Central memory CD4-positive, alpha-beta T cell (primary cell): ENCODE results near the gene PTPRJ.

Experiments
- DNase-seq: peaks from one replicate; pipeline ENCODE4 v3.0.0; 2022

Gene PTPRJ

DNA sequence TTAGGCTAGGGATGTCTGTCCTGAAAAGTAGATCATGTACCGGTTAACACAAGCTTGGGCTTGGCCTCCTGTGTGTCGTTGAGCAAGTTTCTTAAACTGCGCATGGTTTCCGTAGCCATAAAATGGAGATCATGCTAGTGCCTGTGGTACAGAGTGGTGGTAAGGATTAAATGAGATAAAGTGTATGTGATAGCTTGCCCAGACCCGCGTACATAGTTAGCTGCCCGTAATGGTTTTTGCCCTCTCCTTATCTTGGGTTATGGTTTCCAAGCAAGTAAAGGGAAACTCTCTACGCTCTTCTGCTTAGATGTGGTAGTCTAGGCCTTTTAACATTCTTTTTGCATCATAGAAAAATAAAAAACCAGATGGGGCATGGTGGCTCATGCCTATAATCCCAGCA is 11.0 kb upstream of the PTPRJ start:
- DNase-seq: no peak

- no peak for DNase-seq
Observed at GRCh38 chr11:47971501-47971900, 8.9 kb upstream of the PTPRJ start.

DNA sequence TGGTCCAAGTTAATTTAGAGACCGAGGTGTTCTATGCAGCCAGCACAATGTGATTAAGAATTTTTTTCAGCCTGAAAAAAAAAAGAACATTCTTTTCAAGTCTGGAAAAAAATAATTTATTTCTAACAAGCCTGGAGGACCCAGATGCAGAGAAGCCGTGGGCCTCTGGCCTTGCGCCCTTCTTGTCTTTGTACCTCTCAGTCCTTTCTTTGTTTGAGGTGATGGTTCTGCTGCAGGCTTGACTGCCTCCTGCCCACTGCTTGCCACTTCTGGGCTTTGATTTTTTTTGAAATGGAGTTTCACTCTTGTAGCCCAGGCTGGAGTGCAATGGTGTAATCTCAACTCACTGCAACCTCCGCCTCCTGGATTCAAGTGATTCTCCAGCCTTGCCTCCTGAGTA is 7.2 kb upstream of the PTPRJ start:
- DNase-seq: no peak

DNA sequence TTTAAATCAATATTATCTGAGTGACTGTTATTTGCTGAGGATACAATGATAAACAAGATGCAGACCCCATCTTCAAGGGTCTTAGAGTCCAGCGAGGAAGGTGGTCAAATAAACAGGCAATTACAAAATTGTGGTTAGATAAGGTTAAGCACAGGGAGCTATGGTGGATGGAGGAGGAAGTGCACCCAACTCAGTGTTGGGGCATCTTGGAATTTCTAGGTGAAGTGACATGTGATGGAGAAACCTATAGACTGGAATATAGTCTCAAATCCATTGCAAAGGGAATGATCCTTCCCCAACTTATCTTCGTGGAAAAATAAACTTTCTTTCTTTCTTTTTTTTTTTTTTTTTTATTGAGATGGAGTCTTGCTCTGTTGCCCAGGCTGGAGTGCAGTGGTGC is 3.4 kb upstream of the PTPRJ start:
- no peak for DNase-seq

GRCh38 chr11:47977623-47978022 is 2.7 kb upstream of the PTPRJ start:
- no peak for DNase-seq

DNA sequence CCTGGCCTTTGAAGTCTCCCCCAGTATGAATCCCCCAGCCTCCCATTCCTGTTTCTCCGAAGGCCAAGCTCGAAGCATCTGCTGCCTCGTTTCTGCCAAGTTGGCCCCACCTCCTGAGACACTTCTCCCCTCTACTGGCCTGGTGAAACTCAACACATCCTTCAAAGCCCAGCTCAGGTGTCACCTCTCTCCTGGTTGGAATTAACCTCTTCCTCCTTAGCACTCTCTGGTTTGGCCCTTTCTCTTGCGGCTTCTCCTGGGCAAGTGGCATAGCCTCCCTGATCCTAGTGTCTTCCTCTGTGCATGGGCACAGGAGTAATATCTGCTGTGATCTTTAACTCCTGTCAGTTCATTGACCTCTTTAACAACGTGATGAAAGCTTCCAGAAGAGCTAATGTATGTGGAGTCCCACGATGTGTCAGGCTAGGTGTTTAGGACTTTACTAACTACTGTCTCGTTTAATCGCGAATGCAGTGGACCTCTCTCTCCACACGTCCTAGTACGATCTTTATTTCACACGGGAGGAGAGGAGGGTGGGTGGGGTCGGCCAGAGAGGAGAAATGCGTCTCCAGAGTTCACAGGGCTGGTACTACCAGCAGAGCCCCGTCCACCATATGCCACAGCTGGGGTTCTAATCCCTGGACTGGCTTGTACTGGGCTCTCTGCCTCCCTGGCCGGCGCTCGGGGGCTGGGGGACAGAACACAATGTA is 826 bp upstream of the PTPRJ start:
- no peak for DNase-seq

DNA sequence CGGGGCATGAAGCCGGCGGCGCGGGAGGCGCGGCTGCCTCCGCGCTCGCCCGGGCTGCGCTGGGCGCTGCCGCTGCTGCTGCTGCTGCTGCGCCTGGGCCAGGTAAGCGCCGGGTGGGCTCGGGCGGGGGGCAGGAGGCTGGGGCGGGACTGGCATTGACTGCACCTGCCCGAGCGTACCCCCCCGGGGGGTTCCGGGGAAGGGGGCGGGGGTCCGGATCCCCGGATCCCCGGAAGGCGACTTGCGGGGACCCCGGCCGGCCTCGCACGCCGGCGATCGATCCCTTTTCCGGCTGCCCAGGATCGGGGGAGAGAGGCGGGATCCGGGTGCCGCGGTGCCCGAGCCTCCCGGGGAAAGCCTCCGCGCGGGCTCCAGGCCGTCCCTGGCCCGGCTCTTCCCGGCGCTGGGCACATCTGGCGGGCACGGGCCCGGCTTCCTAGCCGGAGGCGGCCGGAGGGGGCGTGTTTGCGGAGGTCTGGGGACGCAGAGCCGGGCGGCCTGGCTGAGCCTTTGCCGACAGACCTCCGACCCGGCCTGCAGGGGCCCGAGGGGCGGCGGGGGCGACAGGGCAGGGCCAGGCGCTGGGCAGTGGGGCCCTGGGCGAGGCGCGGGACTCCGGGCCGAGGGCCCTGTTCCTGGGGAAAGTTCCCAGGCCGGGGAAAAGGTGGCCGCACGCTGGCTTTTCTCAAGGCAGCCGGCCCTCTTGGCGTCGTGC is 705 bp downstream of the PTPRJ start:
- peak; percentile 13 for DNase-seq

GRCh38 chr11:47981667-47982404 is 1.5 kb downstream of the PTPRJ start:
- DNase-seq: no peak

GRCh38 chr11:47982616-47983015 is 2.3 kb downstream of the PTPRJ start:
- no peak for DNase-seq

DNA sequence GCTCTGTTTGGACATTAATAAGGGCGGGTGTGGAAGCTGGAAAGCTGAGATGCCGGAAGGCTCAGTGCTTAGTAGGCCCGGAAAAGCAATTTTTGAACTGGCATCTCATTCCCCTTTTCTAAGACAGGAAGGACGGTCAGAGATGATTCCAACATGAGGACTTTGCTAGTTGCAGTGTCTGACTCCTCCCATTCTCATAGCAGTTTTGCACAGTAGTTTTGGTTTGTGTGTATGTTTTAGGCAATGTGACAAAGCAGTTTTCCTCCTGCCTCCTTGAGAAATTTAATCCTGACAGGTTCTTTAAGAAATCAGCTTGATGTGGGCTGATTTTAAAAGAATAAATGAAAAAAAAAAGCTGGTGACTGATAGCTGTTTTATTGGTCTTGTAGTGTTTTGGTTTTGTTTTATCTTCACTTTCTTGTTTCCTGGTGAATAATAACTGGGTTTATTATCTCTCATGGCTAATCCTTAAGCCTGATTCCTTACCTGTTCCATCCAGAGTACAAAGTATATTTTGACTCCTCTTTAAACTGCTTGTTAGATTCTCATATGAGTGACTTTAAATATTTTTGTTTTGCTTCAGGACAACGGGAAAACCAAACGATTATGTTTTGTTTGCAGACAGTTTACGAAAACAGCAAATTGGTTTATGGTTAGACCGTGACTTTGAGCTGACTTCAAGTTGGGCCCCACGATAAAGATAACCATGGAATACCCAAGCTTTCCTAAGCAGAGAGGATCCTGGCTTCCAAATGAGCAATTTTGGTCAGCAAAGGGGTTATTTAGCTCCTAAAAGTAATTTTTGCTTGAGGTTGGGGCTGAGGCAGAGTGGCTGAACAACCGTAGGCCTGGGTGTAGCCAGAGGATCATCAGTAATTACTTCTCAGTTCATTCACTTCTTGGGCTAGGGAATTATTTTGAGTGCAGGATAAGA is 3.4 kb downstream of the PTPRJ start:
- no peak for DNase-seq

GRCh38 chr11:47986219-47986618 is 5.9 kb downstream of the PTPRJ start:
- no peak for DNase-seq

DNA sequence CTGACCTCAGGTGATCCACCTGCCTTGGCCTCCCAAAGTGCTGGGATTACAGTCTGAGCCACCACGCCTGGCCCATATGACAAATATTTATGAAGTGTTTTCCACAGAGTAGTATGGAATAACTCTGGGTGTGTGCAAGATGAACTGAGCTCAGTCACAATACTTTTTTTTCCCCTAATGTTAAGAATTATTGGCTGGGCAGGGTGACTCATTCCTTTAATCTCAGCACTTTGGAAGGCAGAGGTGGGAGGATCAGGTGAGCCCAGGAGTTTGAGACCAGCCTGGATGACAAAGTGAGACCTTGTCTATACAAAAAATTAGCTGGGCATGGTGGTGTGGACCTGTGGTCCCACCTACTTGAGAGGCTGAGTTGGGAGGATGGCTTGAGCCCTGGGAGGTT is 6.4 kb downstream of the PTPRJ start:
- no peak for DNase-seq

GRCh38 chr11:47987310-47987709 is 7.0 kb downstream of the PTPRJ start:
- DNase-seq: no peak

- no peak for DNase-seq
Observed at GRCh38 chr11:47987781-47988180, 7.4 kb downstream of the PTPRJ start.

- DNase-seq: no peak
Observed at GRCh38 chr11:47989779-47990178, 9.4 kb downstream of the PTPRJ start.

DNA sequence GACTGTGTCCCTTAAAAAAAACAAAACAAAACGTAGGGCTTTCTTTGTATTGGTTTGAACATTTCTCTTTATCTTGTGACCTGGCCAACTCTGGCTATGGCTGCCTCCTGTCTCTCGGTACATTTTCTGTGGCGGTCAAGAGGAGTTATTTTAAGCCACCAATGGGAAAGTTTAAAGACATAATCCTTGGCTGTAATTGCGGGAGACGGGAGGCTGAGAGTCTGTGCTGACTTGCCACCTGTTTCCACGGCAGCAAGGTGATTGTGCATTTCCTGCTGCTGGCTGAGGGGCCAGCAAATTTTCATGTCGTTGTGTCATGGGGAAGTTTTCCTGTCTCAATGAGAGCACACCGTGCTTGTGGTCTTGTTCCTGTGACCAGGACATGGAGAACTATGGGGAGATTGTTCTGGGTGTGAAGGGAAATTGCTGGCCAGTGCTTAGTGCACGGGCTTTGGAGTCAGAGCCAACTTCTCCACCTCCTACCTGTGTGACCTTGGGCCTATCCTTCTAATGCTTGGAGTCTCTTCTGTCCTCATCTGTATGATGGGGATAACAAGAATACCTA is 11.0 kb downstream of the PTPRJ start:
- no peak for DNase-seq

GRCh38 chr11:47991894-47992293 is 11.5 kb downstream of the PTPRJ start:
- DNase-seq: no peak

GRCh38 chr11:47992959-47993820 is 12.8 kb downstream of the PTPRJ start:
- no peak for DNase-seq

GRCh38 chr11:47994417-47994816 is 14.1 kb downstream of the PTPRJ start:
- DNase-seq: no peak

- no peak for DNase-seq
Observed at GRCh38 chr11:47995360-47995769, 15.0 kb downstream of the PTPRJ start.
